Medulla oblongata (tissue), 1 donor: Measurements from ENCODE around the gene MPV17L2.
A peak's percentile ranks its signal among the peaks of the same experiment; 100 is the strongest.

ENCODE experiments used
- DNase-seq: peaks from one replicate; pipeline ENCODE4 v3.0.0-alpha.2; 2015; ENCODE audit errors: extremely low spot score

Gene MPV17L2

GRCh38 chr19:18218159-18218558 lies 25.1 kb downstream of the MPV17L2 start:
- DNase-seq, result no peak

GRCh38 chr19:18218600-18218999 lies 25.6 kb downstream of the MPV17L2 start:
- DNase-seq, result no peak

DNA sequence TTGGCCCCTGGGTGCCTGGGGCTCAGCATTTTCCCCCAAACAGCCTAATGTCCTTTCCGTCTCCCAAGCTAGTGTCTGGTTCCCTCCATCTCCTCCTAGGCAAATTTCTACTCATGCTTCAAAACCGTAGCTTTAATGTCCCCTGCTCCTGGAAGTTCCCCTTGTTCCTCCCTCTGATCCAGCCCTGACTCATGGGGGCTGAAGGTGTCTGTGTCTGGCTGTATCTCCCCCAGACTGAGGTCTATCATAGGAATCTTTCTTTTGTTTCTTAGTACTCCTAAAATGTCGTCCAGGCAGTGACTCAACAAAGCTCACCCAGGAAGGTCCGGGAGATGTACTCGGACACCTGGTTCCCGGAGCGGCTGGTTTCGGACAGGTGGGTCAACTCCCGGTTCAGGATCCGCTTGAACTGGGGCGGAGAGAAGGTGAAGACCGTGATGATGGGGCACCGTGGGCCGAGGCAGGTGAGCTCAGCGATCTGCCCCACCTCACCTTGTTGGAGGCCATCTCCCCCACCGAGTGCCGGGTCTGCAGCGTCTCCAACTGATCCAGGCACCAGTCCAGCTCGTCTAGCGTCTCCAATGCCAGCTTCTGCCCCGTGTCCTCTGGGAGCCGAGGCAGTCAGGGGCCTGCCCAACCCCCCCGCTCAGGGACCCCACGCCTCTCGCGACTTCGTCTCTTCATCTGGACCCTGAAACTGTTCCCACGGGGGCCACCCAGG lies 27.1 kb downstream of the MPV17L2 start:
- no peak for DNase-seq

DNA sequence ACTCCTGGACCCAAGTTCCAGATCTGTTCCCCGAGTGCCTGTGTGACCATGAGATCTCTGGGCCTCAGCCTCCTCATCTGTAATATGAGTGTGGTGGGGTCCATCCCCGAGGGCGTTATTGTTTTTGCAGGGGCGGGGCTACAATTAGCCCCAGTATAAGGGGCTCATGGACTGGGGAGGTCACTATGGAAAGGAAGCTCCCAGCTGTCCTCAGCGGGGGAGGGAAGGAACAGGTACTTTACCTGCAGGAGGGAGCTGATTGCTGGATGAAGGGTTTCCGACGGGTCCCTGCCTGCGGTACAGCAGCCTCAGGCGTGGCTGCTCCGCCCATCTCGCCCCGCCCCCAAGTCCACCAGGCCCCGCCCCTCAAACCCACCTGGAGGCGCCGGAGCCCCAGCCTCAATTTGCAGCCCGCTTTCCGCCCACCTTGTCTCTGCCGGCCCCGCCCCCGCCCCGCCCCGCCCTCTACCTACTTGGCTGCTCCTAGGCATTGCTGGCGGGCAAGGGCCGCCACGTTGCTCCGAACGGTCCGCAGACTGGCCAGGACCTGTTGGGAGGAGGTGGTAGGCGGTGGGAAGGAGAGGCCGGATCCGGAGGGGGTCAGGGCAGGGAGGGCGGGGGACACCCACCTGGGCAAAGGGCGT lies 27.7 kb downstream of the MPV17L2 start:
- no peak for DNase-seq

GRCh38 chr19:18221815-18222725 lies 29.1 kb downstream of the MPV17L2 start:
- DNase-seq, result no peak

GRCh38 chr19:18223860-18224524 lies 31.0 kb downstream of the MPV17L2 start:
- DNase-seq, result no peak

GRCh38 chr19:18224525-18225354 lies 31.7 kb downstream of the MPV17L2 start:
- peak; percentile 92 for DNase-seq

- no peak for DNase-seq
Observed at GRCh38 chr19:18225355-18225701, 32.3 kb downstream of the MPV17L2 start.

GRCh38 chr19:18225702-18226468 lies 32.9 kb downstream of the MPV17L2 start, which contains the start of gene PDE4C:
TSS of gene PDE4C (minus strand) at chr19:18226438. CDS start at chr19:18226415, 23 bp downstream.
- DNase-seq, result no peak

DNA sequence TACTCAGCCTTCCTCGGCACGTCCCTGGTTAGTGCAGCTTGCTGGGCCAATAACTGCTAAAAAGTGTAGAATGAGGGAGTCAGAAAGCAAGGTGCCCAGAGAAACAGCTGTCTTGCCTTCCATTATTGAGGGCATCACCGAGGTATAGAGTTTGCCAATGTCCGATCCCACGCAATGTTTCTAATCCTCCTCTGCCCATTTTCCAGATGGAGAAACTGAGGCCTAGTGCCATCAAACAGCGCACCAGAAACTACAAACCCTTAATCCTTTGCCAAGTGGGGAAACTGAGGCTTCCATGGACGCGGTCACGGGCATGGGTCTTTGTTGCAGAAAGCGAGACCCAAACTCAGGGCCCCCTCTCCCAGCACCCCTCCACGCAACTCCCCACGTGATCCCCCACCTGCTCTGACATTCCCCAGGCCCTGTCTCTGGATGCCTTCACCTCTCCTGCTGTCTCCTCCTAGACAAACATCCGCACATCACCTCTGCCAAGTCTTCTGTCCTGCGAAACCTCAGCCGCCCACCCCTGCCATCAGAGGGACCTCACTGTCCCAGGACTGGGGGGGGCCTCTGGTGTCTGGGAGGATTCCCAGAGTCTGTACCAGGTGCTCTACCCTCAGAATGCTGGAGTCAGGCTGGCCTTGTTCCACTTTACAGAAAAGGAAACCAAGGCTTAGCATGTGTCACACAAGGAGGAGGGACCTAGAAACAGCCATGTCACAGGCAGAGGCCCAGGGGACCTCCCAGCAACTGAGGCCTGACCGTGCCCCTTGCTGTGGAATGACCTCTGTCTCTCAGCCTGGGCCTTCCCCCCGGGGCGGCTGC lies 34.1 kb downstream of the MPV17L2 start:
- no peak for DNase-seq

GRCh38 chr19:18227781-18228271 lies 34.8 kb downstream of the MPV17L2 start:
- no peak for DNase-seq

DNA sequence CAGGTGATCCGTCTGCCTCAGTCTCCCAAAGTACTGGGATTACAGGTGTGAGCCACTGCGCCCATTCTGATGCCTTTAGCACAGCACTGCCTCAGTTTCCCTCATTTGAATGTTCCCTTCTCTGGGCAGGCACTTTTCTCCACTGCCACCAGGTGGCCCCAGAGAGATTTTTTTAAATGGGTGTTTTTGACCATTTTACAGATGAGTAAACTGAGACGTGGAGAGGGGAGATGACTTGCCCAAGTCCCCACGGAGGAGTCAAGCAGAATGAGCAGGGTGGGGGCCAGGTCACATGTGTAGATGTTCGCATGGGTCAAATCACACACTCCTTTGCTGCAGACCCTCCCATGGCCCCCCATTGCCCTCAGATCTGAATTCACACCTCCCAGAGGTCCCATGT lies 36.5 kb downstream of the MPV17L2 start:
- DNase-seq, result no peak

DNA sequence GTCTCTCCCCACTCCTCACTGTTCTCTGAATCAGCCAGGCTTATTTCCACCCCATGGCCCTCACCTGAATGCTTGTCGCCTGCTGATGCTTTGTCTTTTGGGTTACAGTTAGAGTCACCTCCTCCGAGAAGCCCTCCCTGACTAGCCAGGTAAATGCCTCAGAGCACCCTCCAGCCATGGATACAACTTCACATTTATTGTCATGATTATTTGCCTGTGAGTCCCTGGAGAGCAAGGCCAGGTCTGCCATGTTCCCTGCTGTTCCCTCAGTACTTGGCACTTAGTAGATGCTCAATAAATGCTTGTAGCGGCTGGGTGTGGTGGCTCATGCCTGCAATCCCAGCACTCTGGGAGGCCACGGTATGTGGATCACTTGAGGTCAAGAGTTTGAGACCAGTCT lies 36.9 kb downstream of the MPV17L2 start:
- DNase-seq, result no peak

GRCh38 chr19:18230941-18231734 lies 38.1 kb downstream of the MPV17L2 start:
- DNase-seq, result no peak

GRCh38 chr19:18231775-18232174 lies 38.8 kb downstream of the MPV17L2 start:
- no peak for DNase-seq

GRCh38 chr19:18232540-18233223 lies 39.7 kb downstream of the MPV17L2 start:
- no peak for DNase-seq

- DNase-seq, result no peak
Observed at GRCh38 chr19:18233224-18233825, 40.3 kb downstream of the MPV17L2 start.
